K562 (cell line): ENCODE measurements around the gene NR1D1. TPM values are rescaled to one million over a fixed set of nuclear protein-coding genes. Genes with fewer than 3 reads are reported as not detected.
A peak's percentile ranks its signal among the peaks of the same experiment; 100 is the strongest.

Experiments
- ATAC-seq: fragments of 200-7000 bp; cut with Tn5 transposase; 3 replicates; pipeline ENCODE4 v1.9.1; 2020; ENCODE audit warnings: moderate library complexity
- BruUV-seq: library from RNA; stranded (reverse); fragments of 400-500 nt; replicated peaks from 2 replicates; lab custom pipeline; 2021; lab: Mats Ljungman, UMichigan
- CTCF ChIA-PET: fragments of 300-600 bp; formaldehyde crosslinking; extraction: SDS; loops from one replicate; lab custom pipeline; 2021; ENCODE audit warnings: low intra/inter-chr PET ratio; lab: Yijun Ruan, JAX
- POLR2A ChIA-PET: fragments of 300-600, 350-650 bp; sonication (Branson Sonifier 250); formaldehyde crosslinking; extraction: SDS; loops from one replicate; lab custom pipeline; 2021; ENCODE audit warnings: antibody characterized with exemption, inconsistent platforms; lab: Yijun Ruan, JAX
- DNase-seq, 4 experiments: peaks; one replicate each; pipeline versions ENCODE4 v3.0.0 to v3.0.0-alpha.2; 2011 to 2018; ENCODE audit warnings: low spot score in 3 of 4, mixed read lengths in 3 of 4; ENCODE audit errors: extremely low read depth in 1 of 4
- FAIRE-seq: peaks from 2 replicates; lab custom pipeline; 2011; peaks lifted over from hg19 to GRCh38; lab: Jason Lieb, UNC
- H2AFZ ChIP-seq: 2 replicates; pipeline ENCODE4 v1.6.0; 2011; ENCODE audit warnings: low read depth, low read length, control low read depth, inconsistent platforms
- H3K27ac ChIP-seq: fragments of 200-600 bp; 3 replicates; pipeline ENCODE4 v1.8.0; 2011; ENCODE audit warnings: low read depth, mild to moderate bottlenecking, control low read depth, inconsistent platforms, low read length, moderate library complexity, mixed read lengths; ENCODE audit errors: extremely low read depth
- H3K27me3 ChIP-seq, 2 experiments: fragments of 300-600 bp in 1 of 2; 2 replicates in 1 of 2; 3 replicates in 1 of 2; pipeline versions ENCODE4 v1.6.0 to v1.8.0; 2011; ENCODE audit warnings: inconsistent platforms in 2 of 2, low read length in 2 of 2, mild to moderate bottlenecking in 1 of 2, mixed read lengths in 1 of 2, moderate library complexity in 1 of 2; ENCODE audit not compliant: control insufficient read depth in 2 of 2, insufficient read depth in 2 of 2
- H3K36me3 ChIP-seq: fragments of 300-600 bp; 3 replicates; pipeline ENCODE4 v1.8.0; 2011; ENCODE audit warnings: mild to moderate bottlenecking, low read length, inconsistent platforms; ENCODE audit not compliant: control insufficient read depth, insufficient read depth
- H3K4me1 ChIP-seq, 2 experiments: fragments of 200-600 bp in 1 of 2; replicated peaks in 1 of 2; 2 replicates in 1 of 2; 3 replicates in 1 of 2; pipeline versions ENCODE4 v1.5.1 to v1.8.0; 2011; ENCODE audit warnings: inconsistent platforms in 2 of 2, low read length in 2 of 2, mild to moderate bottlenecking in 1 of 2, mixed read lengths in 1 of 2, moderate library complexity in 1 of 2; ENCODE audit not compliant: control insufficient read depth in 2 of 2, insufficient read depth in 2 of 2
- H3K4me2 ChIP-seq: 2 replicates; pipeline ENCODE4 v1.6.1; 2011; ENCODE audit warnings: low read length, control low read depth, inconsistent platforms, mixed read lengths; ENCODE audit not compliant: insufficient read depth
- H3K4me3 ChIP-seq: fragments of 200-600 bp; sonication (generic), shearing (Covaris generic); 2 replicates; pipeline ENCODE4 v1.5.1; 2016; ENCODE audit warnings: control low read depth, inconsistent platforms
- H3K79me2 ChIP-seq: fragments of 200-600 bp; 3 replicates; pipeline ENCODE4 v1.8.0; 2011; ENCODE audit warnings: low read length, inconsistent platforms; ENCODE audit not compliant: control insufficient read depth, insufficient read depth
- H3K9ac ChIP-seq, 2 experiments: 2 replicates each; pipeline versions ENCODE4 v1.6.0 to v1.6.1; 2011; ENCODE audit warnings: low read depth in 2 of 2, low read length in 2 of 2, control low read depth in 1 of 2, inconsistent platforms in 1 of 2, mild to moderate bottlenecking in 1 of 2, mixed read lengths in 1 of 2; ENCODE audit not compliant: insufficient read depth in 1 of 2
- H3K9me1 ChIP-seq: one replicate; pipeline ENCODE4 v1.6.0; 2011; ENCODE audit warnings: inconsistent platforms, mild to moderate bottlenecking, low read length, moderate library complexity; ENCODE audit not compliant: control insufficient read depth, insufficient read depth
- H3K9me3 ChIP-seq: replicated peaks from 2 replicates; pipeline ENCODE4 v1.5.1; 2011; ENCODE audit warnings: low read depth, low read length, inconsistent platforms; ENCODE audit not compliant: control insufficient read depth, insufficient read depth
- H4K20me1 ChIP-seq: replicated peaks from 2 replicates; pipeline ENCODE4 v1.6.1; 2011; ENCODE audit warnings: low read length, inconsistent platforms, mixed read lengths; ENCODE audit not compliant: control insufficient read depth, insufficient read depth
- DLX4 ChIP-seq: fragments of 250-450 bp; sonication (Bioruptor Pico); IDR thresholded peaks from 2 replicates; pipeline ENCODE4 v1.6.1; 2021; ENCODE audit warnings: mild to moderate bottlenecking
- EWSR1 ChIP-seq: fragments of 450-650 bp; IDR thresholded peaks from 2 replicates; pipeline ENCODE4 v1.6.1; 2018; ENCODE audit warnings: borderline replicate concordance, mild to moderate bottlenecking, low read depth, moderate library complexity; ENCODE audit not compliant: partially characterized antibody
- FUS ChIP-seq: fragments of 200-400 bp; formaldehyde crosslinking; optimal IDR thresholded peaks from 2 replicates; pipeline ENCODE3; 2017; ENCODE audit warnings: low read depth, low read length
- GTF2B ChIP-seq: IDR thresholded peaks from 2 replicates; pipeline ENCODE4 v1.6.1; 2011; ENCODE audit not compliant: insufficient read length; ENCODE audit errors: extremely low read depth
- HNRNPUL1 ChIP-seq: fragments of 200-400 bp; formaldehyde crosslinking; IDR thresholded peaks from 2 replicates; pipeline ENCODE4 v1.6.1; 2017; ENCODE audit warnings: low read length
- KAT7 ChIP-seq: sonication (generic); formaldehyde crosslinking; IDR thresholded peaks from 2 replicates; pipeline ENCODE4 v1.8.0; 2022; ENCODE audit warnings: missing genetic modification reagents, mild to moderate bottlenecking, borderline replicate concordance
- NR0B1 ChIP-seq: fragments of 450-650 bp; IDR thresholded peaks from one replicate; pipeline ENCODE4 v1.6.1; 2018; ENCODE audit warnings: mild to moderate bottlenecking, moderate library complexity; ENCODE audit not compliant: partially characterized antibody
- NR2C2 ChIP-seq, 2 experiments: fragments of 200-800 bp in 1 of 2; sonication (Bioruptor generic) in 1 of 2; sonication (generic) in 1 of 2; formaldehyde crosslinking in 1 of 2; IDR thresholded peaks; 2 replicates each; pipeline versions ENCODE4 v1.6.1 to v1.8.0; 2016 to 2022; ENCODE audit warnings: mild to moderate bottlenecking in 1 of 2, missing compliant biosample characterization in 1 of 2, missing genetic modification characterization in 1 of 2, missing genetic modification reagents in 1 of 2
- RBFOX2 ChIP-seq: fragments of 200-400 bp; formaldehyde crosslinking; IDR thresholded peaks from 2 replicates; pipeline ENCODE4 v1.6.1; 2017; ENCODE audit warnings: low read depth, mild to moderate bottlenecking, low read length, moderate library complexity
- SETDB1 ChIP-seq: IDR thresholded peaks from one replicate; pipeline ENCODE4 v1.6.1; 2012; ENCODE audit warnings: low read length, control low read depth, inconsistent platforms
- SMAD3 ChIP-seq: fragments of 450-650 bp; formaldehyde crosslinking; conservative IDR thresholded peaks from 2 replicates; pipeline ENCODE4 v1.4.0; 2020; ENCODE audit warnings: mild to moderate bottlenecking
- TEAD2 ChIP-seq: fragments of 450-650 bp; IDR thresholded peaks from 2 replicates; pipeline ENCODE4 v1.6.1; 2016; ENCODE audit warnings: missing genetic modification characterization, control low read depth, missing compliant biosample characterization
- TRIM25 ChIP-seq: fragments of 450-650 bp; IDR thresholded peaks from 2 replicates; pipeline ENCODE4 v1.7.0; 2016; ENCODE audit warnings: borderline replicate concordance
- ZNF165 ChIP-seq: fragments of 250-450 bp; sonication (Bioruptor Pico); IDR thresholded peaks from 2 replicates; pipeline ENCODE4 v1.4.0; 2020; ENCODE audit warnings: borderline replicate concordance
- ZSCAN29 ChIP-seq: fragments of 450-650 bp; IDR thresholded peaks from 2 replicates; pipeline ENCODE4 v1.6.1; 2017
- WGBS: fragments of 100-300 bp; shearing (Covaris generic); methylation state at CpG from one replicate; pipeline ENCODE4 v1.1.6; 2016; ENCODE audit warnings: low coverage, mixed read lengths; ENCODE audit not compliant: insufficient coverage; ENCODE audit errors: missing lambda C conversion rate; 5-methylcytosine and 5-hydroxymethylcytosine counted together
- in situ Hi-C: fragments of 300-500 bp; cut with MboI; formaldehyde crosslinking; loops from 4 replicates; pipeline ENCODE4 v1.15.0; 2018; ENCODE audit warnings: inconsistent platforms, mixed read lengths
- intact Hi-C: fragments of 100-400 bp; cut with micrococcal nuclease; formaldehyde crosslinking; loops from 2 replicates; pipeline ENCODE4 v1.14.2; 2022
- polyA plus RNA-seq, 8 experiments: library from polyadenylated mRNA; depleted of rRNA in 4 of 8; stranded (reverse) in 5 of 8; unstranded in 3 of 8; fragments of >200 nt; fragmentation: Nextera tagmentation in 2 of 8; fragmentation: Illumina TruSeq in 1 of 8; extraction: Ambion mirVana in 2 of 8; extraction: Trizol in 1 of 8; gene quantifications; 2 replicates each; pipeline versions ENCODE4 v1.2.1 to v1.2.3, GENCODE V29; 2011 to 2014; ENCODE audit warnings: inconsistent platforms in 1 of 8, missing spikeins in 1 of 8
- total RNA-seq, 7 experiments: library from RNA; depleted of rRNA in 6 of 7; stranded (reverse); fragments of >200 nt in 6 of 7; fragmentation: Illumina TruSeq in 2 of 7; extraction: Trizol in 2 of 7; gene quantifications; 2 replicates each; pipeline versions ENCODE4 v1.2.1 to v1.2.3, GENCODE V29; 2011 to 2021; ENCODE audit warnings: low replicate concordance in 1 of 7

Gene NR1D1
- total and polyA plus RNA-seq, 9 of the 15 experiments (the other 6 are each of a cell fraction or from before 2014, with no cell fraction given), result 0.25 to 7.7 (median 0.65) TPM

GRCh38 chr17:40058186-40058784 lies 42.1 kb downstream of the NR1D1 start:
- Histone ChIP-seq H2AFZ (peak overlapping the region; percentile 71; the same call in 1 of the 2 replicates), H3K4me1 (peaks cover 7 to 22% of the 10 kb centered on the region in 2 experiments; a peak in 4 of 5 replicates), H3K4me2 (no peak overlapping the region), H3K9me3 (no peaks in the 10 kb centered on the region), H4K20me1 (no peaks in the 10 kb centered on the region), H3K79me2 (peaks cover 15% of the 10 kb centered on the region), H3K27ac (no peak overlapping the region), H3K9me1 (no peaks in the 10 kb centered on the region), H3K27me3 (no peaks in the 10 kb centered on the region), H3K9ac (peak overlapping the region in 1 of 2 experiments; percentile 36; a peak in 1 of 4 replicates), H3K36me3 (peaks cover 2% of the 10 kb centered on the region; the same call in 2 of the 3 replicates), H3K4me3 (no peak overlapping the region)
- in situ Hi-C loops, result no loop called here
- ChIA-PET POLR2A (interaction anchor here (0.9 to 1.1 kb wide), 3 partner anchors 11 to 35 kb away, joined by 3 to 5 read pairs (median 4); no protein-coding TSS in a partner anchor), CTCF (no interaction called here)
- no peak for FAIRE-seq
- WGBS, result 57% methylated on average over 8 of the region's 8 CpGs
- no peak for ATAC-seq
- BruUV-seq, result no TSS peak
- intact Hi-C loops, result no loop called here
- DNase-seq, result no peak
- TF ChIP-seq NR2C2 (CRISPR knock-in tag; IDR thresholded peaks at IDR 0.05) (no peak), NR2C2 (tag; IDR thresholded peaks at IDR 0.05) (no peak), ZNF165 (CRISPR knock-in tag) (no peak), HNRNPUL1 (no peak), ZSCAN29 (no peak), EWSR1 (no peak), SMAD3 (CRISPR knock-in tag) (no peak), SETDB1 (no peak), TEAD2 (no peak), GTF2B (no peak), DLX4 (CRISPR knock-in tag) (no peak), TRIM25 (no peak), KAT7 (CRISPR knock-in tag) (no peak), RBFOX2 (no peak), NR0B1 (no peak), FUS (no peak)
